GM23338 (cell line): ENCODE data around the gene CPD.

ENCODE experiments used
- CREB1 ChIP-seq: fragments of 250-450 bp; sonication (Bioruptor Pico); IDR thresholded peaks from 2 replicates; pipeline ENCODE4 v1.5.0; 2020; ENCODE audit warnings: low read depth, mild to moderate bottlenecking, moderate library complexity
- EZH2 ChIP-seq: fragments of 200-600 bp; sonication (generic); IDR thresholded peaks from one replicate; pipeline ENCODE4 v1.8.0; 2017; ENCODE audit warnings: antibody characterized with exemption, mild to moderate bottlenecking, low read depth; ENCODE audit not compliant: unreplicated experiment
- EZH2phosphoT487 ChIP-seq: fragments of 200-600 bp; sonication (generic); IDR thresholded peaks from one replicate; pipeline ENCODE4 v1.8.1; 2018; ENCODE audit warnings: antibody characterized with exemption; ENCODE audit not compliant: unreplicated experiment
- NANOG ChIP-seq: IDR thresholded peaks from 2 replicates; pipeline ENCODE4 v1.6.1; 2016; ENCODE audit warnings: antibody characterized with exemption, borderline replicate concordance
- POLR2AphosphoS5 ChIP-seq: IDR thresholded peaks from 2 replicates; pipeline ENCODE4 v1.6.1; 2016; ENCODE audit warnings: antibody characterized with exemption, low read depth
- REST ChIP-seq: IDR thresholded peaks from one replicate; pipeline ENCODE4 v1.6.1; 2018; ENCODE audit warnings: antibody characterized with exemption; ENCODE audit not compliant: unreplicated experiment
- STAT1 ChIP-seq: IDR thresholded peaks from one replicate; pipeline ENCODE4 v1.6.1; 2016; ENCODE audit warnings: antibody characterized with exemption; ENCODE audit not compliant: unreplicated experiment
- TF ChIP-seq, protein P1 (sequence below), 2 experiments: fragments of 200-600 bp in 1 of 2; sonication (generic) in 1 of 2; conservative IDR thresholded peaks; 2 replicates each; pipeline versions ENCODE4 v1.5.1 to v1.6.1; 2016 to 2017; ENCODE audit warnings: antibody characterized with exemption in 2 of 2, low read depth in 2 of 2, mild to moderate bottlenecking in 2 of 2, moderate library complexity in 1 of 2

- TF ChIP-seq REST (no peak), POLR2AphosphoS5 (no peak), EZH2 (no peak), EZH2phosphoT487 (no peak), CREB1 (CRISPR knock-in tag) (no peak), NANOG (no peak), STAT1 (no peak)
- TF ChIP-seq, protein P1, sequence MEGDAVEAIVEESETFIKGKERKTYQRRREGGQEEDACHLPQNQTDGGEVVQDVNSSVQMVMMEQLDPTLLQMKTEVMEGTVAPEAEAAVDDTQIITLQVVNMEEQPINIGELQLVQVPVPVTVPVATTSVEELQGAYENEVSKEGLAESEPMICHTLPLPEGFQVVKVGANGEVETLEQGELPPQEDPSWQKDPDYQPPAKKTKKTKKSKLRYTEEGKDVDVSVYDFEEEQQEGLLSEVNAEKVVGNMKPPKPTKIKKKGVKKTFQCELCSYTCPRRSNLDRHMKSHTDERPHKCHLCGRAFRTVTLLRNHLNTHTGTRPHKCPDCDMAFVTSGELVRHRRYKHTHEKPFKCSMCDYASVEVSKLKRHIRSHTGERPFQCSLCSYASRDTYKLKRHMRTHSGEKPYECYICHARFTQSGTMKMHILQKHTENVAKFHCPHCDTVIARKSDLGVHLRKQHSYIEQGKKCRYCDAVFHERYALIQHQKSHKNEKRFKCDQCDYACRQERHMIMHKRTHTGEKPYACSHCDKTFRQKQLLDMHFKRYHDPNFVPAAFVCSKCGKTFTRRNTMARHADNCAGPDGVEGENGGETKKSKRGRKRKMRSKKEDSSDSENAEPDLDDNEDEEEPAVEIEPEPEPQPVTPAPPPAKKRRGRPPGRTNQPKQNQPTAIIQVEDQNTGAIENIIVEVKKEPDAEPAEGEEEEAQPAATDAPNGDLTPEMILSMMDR (conservative IDR thresholded peaks at IDR 0.05; ENCODE audit: low read depth in 2 of 2): no peak
These were observed 34.2 kb upstream of the CPD start for GRCh38 chr17:30344283-30345088.
